ENCODE data around the gene SAMD1. TPM values are rescaled to one million over a fixed set of nuclear protein-coding genes. Genes with fewer than 3 reads are reported as not detected.

The SAMD1 gene
- total and polyA plus RNA-seq, 2 of the 13 experiments (the other 11 are each of a cell fraction or from before 2014, with no cell fraction given): 17.5 to 45.0 TPM

DNA sequence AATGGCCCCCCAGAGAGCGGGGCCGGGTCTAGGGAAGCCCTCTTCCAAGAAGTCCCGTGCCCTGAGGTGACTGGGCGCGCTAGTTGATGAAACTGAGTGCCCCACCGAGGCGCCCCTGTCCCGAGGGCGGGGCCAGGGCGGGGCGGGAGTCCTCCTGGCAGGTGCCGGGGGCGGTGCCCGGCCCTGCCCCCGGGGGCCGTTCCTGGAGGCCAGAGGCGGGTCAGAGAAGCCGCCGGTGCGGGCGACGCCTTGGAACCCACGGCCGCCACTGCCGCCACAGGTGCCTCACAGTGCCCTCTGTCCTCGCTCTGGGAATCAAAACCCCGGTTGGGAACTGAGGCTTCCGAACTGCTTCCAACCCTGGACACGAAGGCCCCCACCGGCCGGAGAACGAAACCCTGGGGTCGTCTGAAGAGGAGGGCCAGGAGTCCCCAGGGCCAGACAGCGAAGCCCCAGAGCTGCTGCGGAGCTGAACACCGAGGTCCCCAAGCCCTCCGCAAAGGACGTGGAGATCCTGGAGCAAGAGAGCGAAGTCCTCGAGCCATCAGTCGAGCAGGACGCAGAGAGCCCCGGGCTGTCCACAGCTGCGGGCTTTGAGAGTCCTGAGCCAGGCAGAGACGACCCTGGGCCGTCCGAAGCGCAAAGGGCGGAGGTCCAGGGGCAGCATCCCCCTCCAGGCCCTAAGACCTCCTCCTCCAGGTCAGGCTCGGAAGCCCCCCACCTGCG is 17.9 kb downstream of the SAMD1 start, which contains the start of gene MISP3 (continued):
- TF ChIP-seq HDAC2 (CRISPR knock-in tag; IDR thresholded peaks at IDR 0.05): no peak
- TF ChIP-seq GABPB1 (CRISPR knock-in tag; IDR thresholded peaks at IDR 0.05): no peak
- TF ChIP-seq GATA4 (IDR thresholded peaks at IDR 0.05; ENCODE audit: borderline replicate concordance, low read depth): no peak
- TF ChIP-seq ZNF446 (CRISPR knock-in tag; IDR thresholded peaks at IDR 0.05): peak; percentile 82
- no peak for TF ChIP-seq KLF11 (CRISPR knock-in tag; IDR thresholded peaks at IDR 0.05)
- TF ChIP-seq ZNF276 (CRISPR knock-in tag; IDR thresholded peaks at IDR 0.05; ENCODE audit: low read depth): no peak
- TF ChIP-seq, protein P1, sequence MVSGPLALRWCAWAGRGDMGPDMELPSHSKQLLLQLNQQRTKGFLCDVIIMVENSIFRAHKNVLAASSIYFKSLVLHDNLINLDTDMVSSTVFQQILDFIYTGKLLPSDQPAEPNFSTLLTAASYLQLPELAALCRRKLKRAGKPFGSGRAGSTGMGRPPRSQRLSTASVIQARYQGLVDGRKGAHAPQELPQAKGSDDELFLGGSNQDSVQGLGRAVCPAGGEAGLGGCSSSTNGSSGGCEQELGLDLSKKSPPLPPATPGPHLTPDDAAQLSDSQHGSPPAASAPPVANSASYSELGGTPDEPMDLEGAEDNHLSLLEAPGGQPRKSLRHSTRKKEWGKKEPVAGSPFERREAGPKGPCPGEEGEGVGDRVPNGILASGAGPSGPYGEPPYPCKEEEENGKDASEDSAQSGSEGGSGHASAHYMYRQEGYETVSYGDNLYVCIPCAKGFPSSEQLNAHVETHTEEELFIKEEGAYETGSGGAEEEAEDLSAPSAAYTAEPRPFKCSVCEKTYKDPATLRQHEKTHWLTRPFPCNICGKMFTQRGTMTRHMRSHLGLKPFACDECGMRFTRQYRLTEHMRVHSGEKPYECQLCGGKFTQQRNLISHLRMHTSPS (CRISPR knock-in tag; IDR thresholded peaks at IDR 0.05; ENCODE audit: low read depth): no peak
- TF ChIP-seq ZNF747 (CRISPR knock-in tag; IDR thresholded peaks at IDR 0.05; ENCODE audit: borderline replicate concordance): 0 out of 2 replicates have a peak, but pooled peaks have one; percentile 12
- TF ChIP-seq ZFX (CRISPR knock-in tag; IDR thresholded peaks at IDR 0.05; ENCODE audit: low read depth): no peak
- TF ChIP-seq ZNF343 (CRISPR knock-in tag; IDR thresholded peaks at IDR 0.05): 0 out of 2 replicates have a peak, but pooled peaks have one; percentile 48
- TF ChIP-seq CBX2 (IDR thresholded peaks at IDR 0.05; ENCODE audit: low read depth, low read length): no peak
- no peak for TF ChIP-seq CBX2 (CRISPR knock-in tag; IDR thresholded peaks at IDR 0.05; ENCODE audit: low read depth)
- peak; percentile 20; the same call in 1 of the 2 replicates for TF ChIP-seq NRL (CRISPR knock-in tag; IDR thresholded peaks at IDR 0.05; ENCODE audit: borderline replicate concordance)
- peak; percentile 14; the same call in 1 of the 2 replicates for TF ChIP-seq FOXO1 (CRISPR knock-in tag; IDR thresholded peaks at IDR 0.05)
- no peak for TF ChIP-seq SMAD3 (CRISPR knock-in tag; IDR thresholded peaks at IDR 0.05)
- no peak for TF ChIP-seq GLI4 (CRISPR knock-in tag; IDR thresholded peaks at IDR 0.05; ENCODE audit: borderline replicate concordance)
- TF ChIP-seq HCFC1 (IDR thresholded peaks at IDR 0.05; ENCODE audit: low read depth, low read length): no peak
- TF ChIP-seq, protein P2, sequence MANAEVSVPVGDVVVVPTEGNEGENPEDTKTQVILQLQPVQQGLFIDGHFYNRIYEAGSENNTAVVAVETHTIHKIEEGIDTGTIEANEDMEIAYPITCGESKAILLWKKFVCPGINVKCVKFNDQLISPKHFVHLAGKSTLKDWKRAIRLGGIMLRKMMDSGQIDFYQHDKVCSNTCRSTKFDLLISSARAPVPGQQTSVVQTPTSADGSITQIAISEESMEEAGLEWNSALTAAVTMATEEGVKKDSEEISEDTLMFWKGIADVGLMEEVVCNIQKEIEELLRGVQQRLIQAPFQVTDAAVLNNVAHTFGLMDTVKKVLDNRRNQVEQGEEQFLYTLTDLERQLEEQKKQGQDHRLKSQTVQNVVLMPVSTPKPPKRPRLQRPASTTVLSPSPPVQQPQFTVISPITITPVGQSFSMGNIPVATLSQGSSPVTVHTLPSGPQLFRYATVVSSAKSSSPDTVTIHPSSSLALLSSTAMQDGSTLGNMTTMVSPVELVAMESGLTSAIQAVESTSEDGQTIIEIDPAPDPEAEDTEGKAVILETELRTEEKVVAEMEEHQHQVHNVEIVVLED (CRISPR knock-in tag; IDR thresholded peaks at IDR 0.05; ENCODE audit: borderline replicate concordance): peak; percentile 4; the same call in 1 of the 2 replicates
- TF ChIP-seq, protein P3, sequence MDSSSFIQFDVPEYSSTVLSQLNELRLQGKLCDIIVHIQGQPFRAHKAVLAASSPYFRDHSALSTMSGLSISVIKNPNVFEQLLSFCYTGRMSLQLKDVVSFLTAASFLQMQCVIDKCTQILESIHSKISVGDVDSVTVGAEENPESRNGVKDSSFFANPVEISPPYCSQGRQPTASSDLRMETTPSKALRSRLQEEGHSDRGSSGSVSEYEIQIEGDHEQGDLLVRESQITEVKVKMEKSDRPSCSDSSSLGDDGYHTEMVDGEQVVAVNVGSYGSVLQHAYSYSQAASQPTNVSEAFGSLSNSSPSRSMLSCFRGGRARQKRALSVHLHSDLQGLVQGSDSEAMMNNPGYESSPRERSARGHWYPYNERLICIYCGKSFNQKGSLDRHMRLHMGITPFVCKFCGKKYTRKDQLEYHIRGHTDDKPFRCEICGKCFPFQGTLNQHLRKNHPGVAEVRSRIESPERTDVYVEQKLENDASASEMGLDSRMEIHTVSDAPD (CRISPR knock-in tag; IDR thresholded peaks at IDR 0.05): no peak
- TF ChIP-seq SAFB2 (CRISPR knock-in tag; IDR thresholded peaks at IDR 0.05; ENCODE audit: borderline replicate concordance, low read depth): peak; percentile 73
